Activated CD4-positive, CD25-positive, alpha-beta regulatory T cell treated with anti-CD3 and anti-CD28 coated beads, Interleukin-2, amount 50 U/mL, for 72 hours (primary cell): ENCODE results near the gene TP53I3.
"Not testable (repeated sequence)": the region's sequence is repeated elsewhere in the genome, so short reads cannot be mapped to it uniquely, and the experiment has no call there.

Source experiments
- DNase-seq: peaks from one replicate; pipeline ENCODE4 v3.0.0; 2021

TP53I3 gene

GRCh38 chr2:24084386-24085199 is at the start of gene TP53I3:
TSS of gene TP53I3 (minus strand) at chr2:24084834. CDS start at chr2:24084326, 508 bp downstream.
- DNase-seq = peak; percentile 92

GRCh38 chr2:24132543-24132942 is 47.9 kb upstream of the TP53I3 start:
- DNase-seq = no peak

GRCh38 chr2:24125956-24126355 is 41.3 kb upstream of the TP53I3 start:
- no peak for DNase-seq

GRCh38 chr2:24123922-24124580 is 39.4 kb upstream of the TP53I3 start:
- no peak for DNase-seq

- DNase-seq = peak; percentile 67
These were observed 38.7 kb upstream of the TP53I3 start, which contains the start of the genes FAM228B and PFN4 for GRCh38 chr2:24123195-24123921. TSS of gene FAM228B (plus strand) at chr2:24123469. CDS start at chr2:24124362, 893 bp downstream. TSS of gene PFN4 (minus strand) at chr2:24123334. CDS start at chr2:24122535, 799 bp downstream.

GRCh38 chr2:24122366-24123194 is 37.9 kb upstream of the TP53I3 start:
- no peak for DNase-seq

- DNase-seq = no peak
These were observed 36.8 kb upstream of the TP53I3 start for GRCh38 chr2:24121469-24121868.

- no peak for DNase-seq
These were observed 36.4 kb upstream of the TP53I3 start for GRCh38 chr2:24121066-24121465.

GRCh38 chr2:24117902-24118301 is 33.3 kb upstream of the TP53I3 start:
- no peak for DNase-seq

- no peak for DNase-seq
These were observed 30.4 kb upstream of the TP53I3 start for GRCh38 chr2:24115057-24115456.

- DNase-seq = no peak
These were observed 26.8 kb upstream of the TP53I3 start for GRCh38 chr2:24111407-24111901.

GRCh38 chr2:24110660-24111303 is 26.1 kb upstream of the TP53I3 start:
- DNase-seq = no peak

- DNase-seq = not testable (repeated sequence)
These were observed 24.8 kb upstream of the TP53I3 start for GRCh38 chr2:24109431-24109830.

- no peak for DNase-seq
These were observed 22.7 kb upstream of the TP53I3 start for GRCh38 chr2:24107336-24107735.

- DNase-seq = no peak
These were observed 22.2 kb upstream of the TP53I3 start for GRCh38 chr2:24106786-24107185.

- no peak for DNase-seq
These were observed 21.2 kb upstream of the TP53I3 start for GRCh38 chr2:24105816-24106215.

GRCh38 chr2:24104906-24105305 is 20.3 kb upstream of the TP53I3 start:
- no peak for DNase-seq

- no peak for DNase-seq
These were observed 19.5 kb upstream of the TP53I3 start for GRCh38 chr2:24104110-24104650.

- no peak for DNase-seq
These were observed 18.0 kb upstream of the TP53I3 start for GRCh38 chr2:24102677-24103076.

GRCh38 chr2:24101992-24102391 is 17.4 kb upstream of the TP53I3 start:
- no peak for DNase-seq

GRCh38 chr2:24100732-24101131 is 16.1 kb upstream of the TP53I3 start:
- not testable (repeated sequence) for DNase-seq
